Measurements from ENCODE around the gene GDPGP1. TPM values are rescaled to one million over a fixed set of nuclear protein-coding genes. Genes with fewer than 3 reads are reported as not detected.
A peak's percentile ranks its signal among the peaks of the same experiment; 100 is the strongest.

GDPGP1 gene
- total RNA-seq, 4 donors from 2014 or later = 2.2 to 3.6 (median 2.9) TPM

DNA sequence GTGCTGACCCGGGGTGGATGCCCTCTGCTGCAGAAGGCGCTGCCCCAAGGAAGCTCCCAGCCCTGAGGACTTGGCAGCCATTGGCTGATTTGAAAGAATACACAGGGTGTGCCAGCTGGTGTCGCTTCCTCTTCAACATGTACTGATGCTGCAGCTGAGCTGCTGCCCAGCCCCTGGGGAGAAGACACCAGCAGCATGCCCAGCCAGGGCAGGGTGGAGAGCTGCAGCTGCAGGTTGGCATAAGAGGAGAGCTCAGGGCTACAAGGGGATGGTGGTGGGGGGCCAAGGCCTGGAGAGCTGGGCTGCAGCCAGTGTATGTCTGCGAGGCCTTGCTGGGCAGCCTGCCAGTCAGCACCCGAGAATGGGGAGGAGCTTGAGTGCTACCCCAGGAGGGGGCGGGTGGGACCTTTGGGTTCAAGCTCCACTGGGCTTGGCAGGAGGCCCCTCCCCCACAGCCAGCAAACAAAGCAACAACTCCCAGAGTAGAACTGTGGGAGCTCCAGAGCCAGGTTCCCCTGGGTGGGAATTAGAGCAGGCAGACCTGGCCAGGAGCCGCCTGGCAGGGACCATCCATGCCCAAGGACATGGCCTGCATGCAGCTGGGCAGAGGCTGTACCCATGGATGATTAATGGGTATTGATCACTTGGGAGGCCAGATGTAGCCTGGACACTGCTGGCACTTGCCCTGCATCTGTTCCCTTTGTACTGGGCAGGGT lies 42.1 kb upstream of the GDPGP1 start:
- 22% methylated on average over 6 of the region's 7 CpGs for WGBS
- Histone ChIP-seq H3K9me3 (no peaks in the 10 kb centered on the region), H3K4me1 (peaks cover 71% of the 10 kb centered on the region), H3K27me3 (no peaks in the 10 kb centered on the region), H3K27ac (peak overlapping the region; percentile 84), H3K36me3 (no peaks in the 10 kb centered on the region), H3K4me3 (peak overlapping the region; percentile 4)
- TF ChIP-seq POLR2AphosphoS5 (IDR thresholded peaks at IDR 0.05) = peak in 1 of 3 donors; percentile 20
- no peak for TF ChIP-seq CTCF (IDR thresholded peaks at IDR 0.05)
- peak; percentile 81 to 90 for DNase-seq (ENCODE audit: low spot score in 2 of 2)

GRCh38 chr15:90192961-90193786 lies 40.8 kb upstream of the GDPGP1 start:
- no peak for DNase-seq (ENCODE audit: low spot score in 2 of 2)
- TF ChIP-seq POLR2A (IDR thresholded peaks at IDR 0.05) (no peak), CTCF (IDR thresholded peaks at IDR 0.05) (no peak), POLR2AphosphoS5 (IDR thresholded peaks at IDR 0.05) (no peak), EP300 (IDR thresholded peaks at IDR 0.05) (no peak)
- Histone ChIP-seq H3K4me1 (peaks cover 63% of the 10 kb centered on the region), H3K27ac (peak overlapping the region; percentile 84), H3K9me3 (no peaks in the 10 kb centered on the region), H3K4me3 (no peak overlapping the region), H3K36me3 (no peaks in the 10 kb centered on the region), H3K27me3 (no peaks in the 10 kb centered on the region)
- 50% methylated on average over 16 of the region's 16 CpGs for WGBS

GRCh38 chr15:90194655-90195054 lies 39.4 kb upstream of the GDPGP1 start:
- 73% methylated on average over 2 of the region's 2 CpGs for WGBS
- H3K4me1 ChIP-seq = peaks cover 52% of the 10 kb centered on the region
- H3K27ac ChIP-seq = no peak overlapping the region

GRCh38 chr15:90200534-90201129 lies 33.4 kb upstream of the GDPGP1 start:
- Histone ChIP-seq H3K27me3 (no peaks in the 10 kb centered on the region), H3K4me3 (peak overlapping the region; percentile 69), H3K9me3 (no peaks in the 10 kb centered on the region), H3K36me3 (no peaks in the 10 kb centered on the region), H3K4me1 (peaks cover 49% of the 10 kb centered on the region), H3K27ac (peak overlapping the region; percentile 81)
- DNase-seq (ENCODE audit: low spot score in 2 of 2) = no peak
- TF ChIP-seq POLR2A (IDR thresholded peaks at IDR 0.05) = no peak
- no peak for TF ChIP-seq POLR2AphosphoS5 (IDR thresholded peaks at IDR 0.05)
- TF ChIP-seq EP300 (IDR thresholded peaks at IDR 0.05) = no peak
- no peak for TF ChIP-seq CTCF (IDR thresholded peaks at IDR 0.05)
- WGBS = 34% methylated on average over 8 of the region's 24 CpGs

More at GRCh38 chr15:90194655-90195054, 39.4 kb upstream of the GDPGP1 start:
- H3K4me3 ChIP-seq = no peak overlapping the region
- H3K9me3 ChIP-seq = no peaks in the 10 kb centered on the region
- no peak for TF ChIP-seq CTCF (IDR thresholded peaks at IDR 0.05)
- no peak for TF ChIP-seq POLR2A (IDR thresholded peaks at IDR 0.05)
- no peak for TF ChIP-seq EP300 (IDR thresholded peaks at IDR 0.05)
- no peak for TF ChIP-seq POLR2AphosphoS5 (IDR thresholded peaks at IDR 0.05)
- H3K27me3 ChIP-seq = no peaks in the 10 kb centered on the region
- H3K36me3 ChIP-seq = no peaks in the 10 kb centered on the region
- DNase-seq (ENCODE audit: low spot score in 2 of 2) = no peak
